ENCODE results near the gene CYP2J2.

CYP2J2 gene

DNA sequence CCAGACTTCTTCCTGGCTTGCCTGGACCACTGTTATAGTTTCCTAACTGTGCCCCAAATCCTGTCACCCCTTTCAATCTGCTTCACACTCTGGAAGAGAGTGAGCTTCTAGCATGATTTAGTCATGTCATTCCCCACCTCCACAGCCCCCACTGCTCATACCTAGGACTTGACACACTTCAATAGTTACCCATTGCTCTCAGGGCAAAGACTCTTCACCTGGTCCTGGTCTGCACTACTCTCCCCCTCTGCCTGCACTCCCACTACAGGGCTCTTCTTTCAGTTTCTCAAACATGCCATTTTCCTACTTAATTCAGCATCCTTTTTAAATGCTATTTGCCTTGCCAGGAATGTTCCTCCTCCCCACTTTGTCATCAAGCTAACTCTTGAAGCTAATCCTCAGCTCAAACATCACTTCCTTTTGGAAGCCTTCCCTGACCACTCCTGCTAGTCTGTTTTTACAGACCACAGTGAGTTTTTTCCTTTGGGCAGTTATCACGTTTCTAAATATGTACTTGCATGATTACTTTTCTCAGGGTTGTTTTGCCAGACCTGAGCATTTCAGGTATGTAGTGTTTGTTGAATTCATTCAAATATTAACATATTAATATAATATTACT is 24.7 kb downstream of the CYP2J2 start:
- no peaks in the 10 kb centered on the region for H3K4me1 Mint-ChIP-seq (ENCODE audit: low read depth)
- no peak overlapping the region for H3K27ac Mint-ChIP-seq
- H3K9me3 Mint-ChIP-seq (ENCODE audit: low read depth), result no peaks in the 10 kb centered on the region
- no peak overlapping the region for H3K4me3 Mint-ChIP-seq
- H3K27me3 Mint-ChIP-seq, result no peaks in the 10 kb centered on the region
- peaks cover 15% of the 10 kb centered on the region for H3K36me3 Mint-ChIP-seq

DNA sequence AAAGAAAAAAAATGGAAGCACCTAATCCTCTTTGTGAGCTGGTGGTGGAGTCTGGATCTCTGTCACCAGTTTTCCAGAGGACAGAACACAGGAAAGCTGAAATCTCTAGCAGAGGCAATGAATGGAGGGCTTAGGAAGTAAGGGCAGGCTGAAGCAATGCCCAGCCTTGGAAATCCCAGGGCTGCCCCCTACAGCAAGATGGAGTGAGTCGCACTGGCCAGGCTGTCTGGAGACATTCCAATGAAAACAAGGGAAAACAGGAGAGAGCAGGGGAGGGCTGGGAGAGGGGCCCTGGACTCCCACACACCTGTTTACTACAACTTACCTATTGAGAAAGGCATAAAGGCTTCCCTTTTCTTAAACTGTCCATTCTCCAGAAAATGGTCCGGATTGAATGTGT is 25.9 kb downstream of the CYP2J2 start:
- H3K4me3 Mint-ChIP-seq, result no peak overlapping the region
- no peaks in the 10 kb centered on the region for H3K4me1 Mint-ChIP-seq (ENCODE audit: low read depth)
- no peak overlapping the region for H3K27ac Mint-ChIP-seq
- no peaks in the 10 kb centered on the region for H3K27me3 Mint-ChIP-seq
- no peaks in the 10 kb centered on the region for H3K9me3 Mint-ChIP-seq (ENCODE audit: low read depth)
- peaks cover 13% of the 10 kb centered on the region for H3K36me3 Mint-ChIP-seq

- H3K4me1 Mint-ChIP-seq (ENCODE audit: low read depth), result peaks cover 4% of the 10 kb centered on the region
- no peaks in the 10 kb centered on the region for H3K9me3 Mint-ChIP-seq (ENCODE audit: low read depth)
- peaks cover 10% of the 10 kb centered on the region for H3K36me3 Mint-ChIP-seq
- no peak overlapping the region for H3K4me3 Mint-ChIP-seq
- no peak overlapping the region for H3K27ac Mint-ChIP-seq
- H3K27me3 Mint-ChIP-seq, result no peaks in the 10 kb centered on the region
These were observed 27.6 kb downstream of the CYP2J2 start for GRCh38 chr1:59898927-59899326.

- Mint-ChIP-seq H3K36me3 (peaks cover 6% of the 10 kb centered on the region), H3K9me3 (ENCODE audit: low read depth) (no peaks in the 10 kb centered on the region), H3K27me3 (no peaks in the 10 kb centered on the region), H3K4me1 (ENCODE audit: low read depth) (peaks cover 21% of the 10 kb centered on the region), H3K4me3 (no peak overlapping the region), H3K27ac (no peak overlapping the region)
These were observed 29.4 kb downstream of the CYP2J2 start for GRCh38 chr1:59897165-59897564.

- no peaks in the 10 kb centered on the region for H3K27me3 Mint-ChIP-seq
These were observed 33.4 kb downstream of the CYP2J2 start for GRCh38 chr1:59892841-59893811.

GRCh38 chr1:59885160-59885832 is 41.3 kb downstream of the CYP2J2 start:
- no peak overlapping the region for H3K27ac Mint-ChIP-seq
- no peaks in the 10 kb centered on the region for H3K4me1 Mint-ChIP-seq (ENCODE audit: low read depth)
- H3K36me3 Mint-ChIP-seq, result peaks cover 17% of the 10 kb centered on the region
- no peak overlapping the region for H3K4me3 Mint-ChIP-seq
- H3K27me3 Mint-ChIP-seq, result no peaks in the 10 kb centered on the region
- peaks cover 13% of the 10 kb centered on the region for H3K9me3 Mint-ChIP-seq (ENCODE audit: low read depth)

More at GRCh38 chr1:59892841-59893811, 33.4 kb downstream of the CYP2J2 start:
- peaks cover 11% of the 10 kb centered on the region for H3K36me3 Mint-ChIP-seq
- peak overlapping the region; percentile 72 for H3K27ac Mint-ChIP-seq
- peak overlapping the region; percentile 64 for H3K4me3 Mint-ChIP-seq
- H3K9me3 Mint-ChIP-seq (ENCODE audit: low read depth), result peaks cover 13% of the 10 kb centered on the region
- peaks cover 23% of the 10 kb centered on the region for H3K4me1 Mint-ChIP-seq (ENCODE audit: low read depth)

DNA sequence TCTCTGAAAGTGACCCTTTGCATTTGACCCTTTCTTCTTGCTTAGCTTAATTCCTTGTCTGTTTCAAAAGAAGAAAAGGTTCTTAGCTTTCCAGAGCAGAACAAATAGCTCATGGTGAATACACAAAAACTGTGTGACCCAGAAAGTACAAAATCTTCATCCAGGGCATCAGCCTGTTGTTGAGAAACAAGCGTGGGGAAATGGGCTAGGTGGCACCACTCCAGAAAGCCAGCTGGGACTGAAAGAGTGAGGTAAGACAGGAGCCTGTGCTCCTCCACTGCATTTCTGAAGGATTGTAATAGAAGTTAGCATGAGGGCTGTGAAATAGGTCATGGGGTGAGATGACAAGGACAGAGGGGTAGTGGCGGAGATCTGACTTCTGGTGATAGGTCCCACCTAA is 45.8 kb downstream of the CYP2J2 start:
- H3K27me3 Mint-ChIP-seq, result no peaks in the 10 kb centered on the region
- H3K4me3 Mint-ChIP-seq, result no peak overlapping the region
- H3K9me3 Mint-ChIP-seq (ENCODE audit: low read depth), result peaks cover 7% of the 10 kb centered on the region
- no peak overlapping the region for H3K27ac Mint-ChIP-seq
- H3K36me3 Mint-ChIP-seq, result peaks cover 14% of the 10 kb centered on the region
- H3K4me1 Mint-ChIP-seq (ENCODE audit: low read depth), result no peaks in the 10 kb centered on the region

- Mint-ChIP-seq H3K27me3 (no peaks in the 10 kb centered on the region), H3K9me3 (ENCODE audit: low read depth) (peaks cover 7% of the 10 kb centered on the region), H3K4me3 (no peak overlapping the region), H3K36me3 (peaks cover 14% of the 10 kb centered on the region), H3K4me1 (ENCODE audit: low read depth) (no peaks in the 10 kb centered on the region), H3K27ac (no peak overlapping the region)
These were observed 46.5 kb downstream of the CYP2J2 start for GRCh38 chr1:59879996-59880505.

GRCh38 chr1:59879574-59879973 is 47.0 kb downstream of the CYP2J2 start:
- H3K4me1 Mint-ChIP-seq (ENCODE audit: low read depth), result no peaks in the 10 kb centered on the region
- H3K4me3 Mint-ChIP-seq, result no peak overlapping the region
- H3K9me3 Mint-ChIP-seq (ENCODE audit: low read depth), result peaks cover 7% of the 10 kb centered on the region

GRCh38 chr1:59878370-59878769 is 48.2 kb downstream of the CYP2J2 start:
- no peaks in the 10 kb centered on the region for H3K4me1 Mint-ChIP-seq (ENCODE audit: low read depth)
- H3K36me3 Mint-ChIP-seq, result peaks cover 17% of the 10 kb centered on the region
- H3K27me3 Mint-ChIP-seq, result no peaks in the 10 kb centered on the region
- peaks cover 7% of the 10 kb centered on the region for H3K9me3 Mint-ChIP-seq (ENCODE audit: low read depth)
- no peak overlapping the region for H3K27ac Mint-ChIP-seq
- no peak overlapping the region for H3K4me3 Mint-ChIP-seq

More at GRCh38 chr1:59879574-59879973, 47.0 kb downstream of the CYP2J2 start:
- no peaks in the 10 kb centered on the region for H3K27me3 Mint-ChIP-seq
- peaks cover 14% of the 10 kb centered on the region for H3K36me3 Mint-ChIP-seq
- H3K27ac Mint-ChIP-seq, result no peak overlapping the region

GRCh38 chr1:59877108-59877682 is 49.4 kb downstream of the CYP2J2 start:
- peaks cover 19% of the 10 kb centered on the region for H3K36me3 Mint-ChIP-seq

DNA sequence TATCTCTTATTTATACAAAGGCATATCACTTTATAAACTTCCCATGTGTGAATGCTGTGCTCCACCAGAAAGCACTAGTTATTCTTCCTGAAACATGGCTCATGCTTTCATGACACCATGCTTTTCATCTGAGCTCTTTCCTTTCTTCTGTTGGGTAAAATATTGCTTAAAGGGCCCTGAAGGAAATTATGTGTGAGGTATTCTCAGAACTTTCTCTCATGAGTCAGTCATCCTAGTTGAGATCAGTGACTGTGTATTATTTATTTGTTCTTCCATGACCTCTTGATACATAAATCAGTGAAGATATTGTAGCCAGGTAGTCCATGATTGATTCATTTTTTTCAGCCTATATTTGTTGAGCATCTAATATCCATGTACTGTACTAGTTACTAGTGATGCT is 54.8 kb downstream of the CYP2J2 start:
- Mint-ChIP-seq H3K4me1 (ENCODE audit: low read depth) (no peaks in the 10 kb centered on the region), H3K36me3 (peaks cover 26% of the 10 kb centered on the region), H3K4me3 (no peak overlapping the region), H3K27me3 (no peaks in the 10 kb centered on the region), H3K27ac (no peak overlapping the region), H3K9me3 (ENCODE audit: low read depth) (no peaks in the 10 kb centered on the region)

More at GRCh38 chr1:59877108-59877682, 49.4 kb downstream of the CYP2J2 start:
- Mint-ChIP-seq H3K9me3 (ENCODE audit: low read depth) (peaks cover 7% of the 10 kb centered on the region), H3K27me3 (no peaks in the 10 kb centered on the region), H3K27ac (no peak overlapping the region), H3K4me1 (ENCODE audit: low read depth) (no peaks in the 10 kb centered on the region), H3K4me3 (no peak overlapping the region)

GRCh38 chr1:59866462-59866861 is 60.1 kb downstream of the CYP2J2 start:
- Mint-ChIP-seq H3K27ac (no peak overlapping the region), H3K36me3 (peaks cover 21% of the 10 kb centered on the region), H3K4me3 (no peak overlapping the region), H3K27me3 (no peaks in the 10 kb centered on the region), H3K4me1 (ENCODE audit: low read depth) (no peaks in the 10 kb centered on the region), H3K9me3 (ENCODE audit: low read depth) (no peaks in the 10 kb centered on the region)

GRCh38 chr1:59857679-59858354 is 68.8 kb downstream of the CYP2J2 start:
- Mint-ChIP-seq H3K27ac (no peak overlapping the region), H3K4me1 (ENCODE audit: low read depth) (no peaks in the 10 kb centered on the region), H3K27me3 (no peaks in the 10 kb centered on the region), H3K4me3 (no peak overlapping the region), H3K36me3 (peaks cover 16% of the 10 kb centered on the region), H3K9me3 (ENCODE audit: low read depth) (peaks cover 3% of the 10 kb centered on the region)

All from activated naive CD8-positive, alpha-beta T cell (primary cell).